Fibroblast of lung (primary cell): Measurements from ENCODE around the gene CCNK. TPM values are rescaled to one million over a fixed set of nuclear protein-coding genes. Genes with fewer than 3 reads are reported as not detected.

Source experiments
- DNase-seq, 2 donors: peaks; one replicate each; pipeline versions ENCODE4 v3.0.0 to v3.0.0-alpha.2; 2010; ENCODE audit warnings: low read depth in 2 of 2
- H2AFZ ChIP-seq: 2 replicates; pipeline ENCODE4 v1.5.1; 2012; ENCODE audit warnings: low read length, control low read depth, inconsistent platforms
- H3K27ac ChIP-seq: 2 replicates; pipeline ENCODE4 v1.5.1; 2011; ENCODE audit warnings: low read length, control low read depth; ENCODE audit not compliant: insufficient read depth
- H3K27me3 ChIP-seq: 2 replicates; pipeline ENCODE4 v1.5.1; 2011; ENCODE audit warnings: mild to moderate bottlenecking, low read length; ENCODE audit not compliant: control insufficient read depth, insufficient read depth
- H3K36me3 ChIP-seq: 2 replicates; pipeline ENCODE4 v1.5.1; 2011; ENCODE audit warnings: low read length; ENCODE audit not compliant: control insufficient read depth, insufficient read depth
- H3K4me1 ChIP-seq: 2 replicates; pipeline ENCODE4 v1.5.1; 2011; ENCODE audit warnings: low read length; ENCODE audit not compliant: control insufficient read depth, insufficient read depth; ENCODE audit errors: extremely low read depth
- H3K4me2 ChIP-seq: 2 replicates; pipeline ENCODE4 v1.5.1; 2011; ENCODE audit warnings: low read length, control low read depth; ENCODE audit not compliant: insufficient read depth; ENCODE audit errors: extremely low read depth
- H3K4me3 ChIP-seq, 4 experiments: fragments of 200-600 bp in 1 of 4; sonication (generic) in 1 of 4; replicated peaks in 1 of 4; 2 replicates each; pipeline ENCODE4 v1.5.1; 2011 to 2016; ENCODE audit warnings: low read length in 4 of 4, low read depth in 3 of 4, mild to moderate bottlenecking in 3 of 4, control low read depth in 2 of 4, inconsistent platforms in 1 of 4, mixed read lengths in 1 of 4; ENCODE audit not compliant: insufficient read depth in 1 of 4; ENCODE audit errors: control extremely low read depth in 1 of 4
- H3K79me2 ChIP-seq: 2 replicates; pipeline ENCODE4 v1.5.1; 2012; ENCODE audit warnings: mild to moderate bottlenecking, low read length, inconsistent platforms; ENCODE audit not compliant: control insufficient read depth, insufficient read depth
- H3K9ac ChIP-seq: 2 replicates; pipeline ENCODE4 v1.5.1; 2011; ENCODE audit warnings: mild to moderate bottlenecking, low read length, control low read depth; ENCODE audit not compliant: insufficient read depth
- H3K9me3 ChIP-seq: 2 replicates; pipeline ENCODE4 v1.5.1; 2012; ENCODE audit warnings: low read depth, low read length; ENCODE audit not compliant: control insufficient read depth, insufficient read depth
- H4K20me1 ChIP-seq: 2 replicates; pipeline ENCODE4 v1.5.1; 2011; ENCODE audit warnings: low read length; ENCODE audit not compliant: control insufficient read depth, insufficient read depth; ENCODE audit errors: extremely low read depth
- EZH2 ChIP-seq: IDR thresholded peaks from 2 replicates; pipeline ENCODE4 v1.5.1; 2012; ENCODE audit warnings: low read length, control low read depth, mild to moderate bottlenecking; ENCODE audit errors: missing control alignments
- polyA plus RNA-seq, 2 donors: library from polyadenylated mRNA; depleted of rRNA in 1 of 2; stranded (reverse) in 1 of 2; unstranded in 1 of 2; fragments of >200 nt; gene quantifications; 2 replicates each; pipeline ENCODE4 v1.2.1, GENCODE V29; 2011 to 2012; ENCODE audit warnings: missing spikeins in 1 of 2
- total RNA-seq: library from RNA; depleted of rRNA; stranded (reverse); fragments of >200 nt; gene quantifications from 2 replicates; pipeline ENCODE4 v1.2.1, GENCODE V29; 2014
- TF ChIP-seq, protein P1 (sequence below), 2 donors: IDR thresholded peaks in 1 of 2; conservative IDR thresholded peaks in 1 of 2; 1 replicate in 1 of 2; 2 replicates in 1 of 2; pipeline ENCODE4 v1.5.1; 2011 to 2012; ENCODE audit warnings: low read length in 2 of 2, control low read depth in 1 of 2, inconsistent platforms in 1 of 2, low read depth in 1 of 2, mild to moderate bottlenecking in 1 of 2

Gene CCNK
- total and polyA plus RNA-seq, 2 donors (not counting 1 experiment from before 2014, with no cell fraction given) = 7.3 to 51.0 TPM

DNA sequence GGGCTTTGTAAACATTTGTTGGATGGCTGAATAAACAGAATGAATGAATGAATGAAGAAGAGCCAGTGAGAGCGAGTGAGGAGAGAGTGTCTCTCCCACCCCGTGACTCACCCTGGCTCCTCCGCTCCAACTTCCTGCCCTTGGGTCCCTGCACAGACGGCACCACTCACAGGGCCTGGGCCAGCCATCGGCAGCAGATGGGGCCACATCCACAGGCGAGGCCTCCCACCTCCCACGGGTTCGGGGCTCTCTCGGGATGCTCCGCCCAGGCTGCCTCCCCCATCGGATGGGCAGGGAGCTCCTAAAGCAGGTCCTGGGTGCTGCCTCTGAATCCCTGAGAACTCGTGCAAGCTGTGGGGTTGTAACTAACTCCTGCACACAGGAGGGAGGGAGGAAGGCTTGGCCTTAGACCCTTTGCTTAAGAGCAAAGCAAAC lies 41.3 kb downstream of the CCNK start:
- H3K27me3 ChIP-seq = no peaks in the 10 kb centered on the region
- H3K9ac ChIP-seq = no peak overlapping the region
- no peaks in the 10 kb centered on the region for H3K36me3 ChIP-seq
- no peaks in the 10 kb centered on the region for H3K79me2 ChIP-seq
- peaks cover 12% of the 10 kb centered on the region for H3K4me1 ChIP-seq
- H3K4me3 ChIP-seq = no peak overlapping the region
- peak overlapping the region; percentile 59 for H3K27ac ChIP-seq
- no peaks in the 10 kb centered on the region for H3K9me3 ChIP-seq
- H3K4me2 ChIP-seq = peak overlapping the region; percentile 54
- peak overlapping the region; percentile 8 for H2AFZ ChIP-seq
- TF ChIP-seq EZH2 = no peak
- TF ChIP-seq, protein P1, sequence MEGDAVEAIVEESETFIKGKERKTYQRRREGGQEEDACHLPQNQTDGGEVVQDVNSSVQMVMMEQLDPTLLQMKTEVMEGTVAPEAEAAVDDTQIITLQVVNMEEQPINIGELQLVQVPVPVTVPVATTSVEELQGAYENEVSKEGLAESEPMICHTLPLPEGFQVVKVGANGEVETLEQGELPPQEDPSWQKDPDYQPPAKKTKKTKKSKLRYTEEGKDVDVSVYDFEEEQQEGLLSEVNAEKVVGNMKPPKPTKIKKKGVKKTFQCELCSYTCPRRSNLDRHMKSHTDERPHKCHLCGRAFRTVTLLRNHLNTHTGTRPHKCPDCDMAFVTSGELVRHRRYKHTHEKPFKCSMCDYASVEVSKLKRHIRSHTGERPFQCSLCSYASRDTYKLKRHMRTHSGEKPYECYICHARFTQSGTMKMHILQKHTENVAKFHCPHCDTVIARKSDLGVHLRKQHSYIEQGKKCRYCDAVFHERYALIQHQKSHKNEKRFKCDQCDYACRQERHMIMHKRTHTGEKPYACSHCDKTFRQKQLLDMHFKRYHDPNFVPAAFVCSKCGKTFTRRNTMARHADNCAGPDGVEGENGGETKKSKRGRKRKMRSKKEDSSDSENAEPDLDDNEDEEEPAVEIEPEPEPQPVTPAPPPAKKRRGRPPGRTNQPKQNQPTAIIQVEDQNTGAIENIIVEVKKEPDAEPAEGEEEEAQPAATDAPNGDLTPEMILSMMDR (conservative IDR thresholded peaks at IDR 0.05 in 1 of 2, IDR thresholded peaks at IDR 0.05 in 1 of 2; ENCODE audit: low read depth in 1 of 2, low read length in 2 of 2) = no peak
- no peaks in the 10 kb centered on the region for H4K20me1 ChIP-seq
- peak; percentile 52 to 77 for DNase-seq

DNA sequence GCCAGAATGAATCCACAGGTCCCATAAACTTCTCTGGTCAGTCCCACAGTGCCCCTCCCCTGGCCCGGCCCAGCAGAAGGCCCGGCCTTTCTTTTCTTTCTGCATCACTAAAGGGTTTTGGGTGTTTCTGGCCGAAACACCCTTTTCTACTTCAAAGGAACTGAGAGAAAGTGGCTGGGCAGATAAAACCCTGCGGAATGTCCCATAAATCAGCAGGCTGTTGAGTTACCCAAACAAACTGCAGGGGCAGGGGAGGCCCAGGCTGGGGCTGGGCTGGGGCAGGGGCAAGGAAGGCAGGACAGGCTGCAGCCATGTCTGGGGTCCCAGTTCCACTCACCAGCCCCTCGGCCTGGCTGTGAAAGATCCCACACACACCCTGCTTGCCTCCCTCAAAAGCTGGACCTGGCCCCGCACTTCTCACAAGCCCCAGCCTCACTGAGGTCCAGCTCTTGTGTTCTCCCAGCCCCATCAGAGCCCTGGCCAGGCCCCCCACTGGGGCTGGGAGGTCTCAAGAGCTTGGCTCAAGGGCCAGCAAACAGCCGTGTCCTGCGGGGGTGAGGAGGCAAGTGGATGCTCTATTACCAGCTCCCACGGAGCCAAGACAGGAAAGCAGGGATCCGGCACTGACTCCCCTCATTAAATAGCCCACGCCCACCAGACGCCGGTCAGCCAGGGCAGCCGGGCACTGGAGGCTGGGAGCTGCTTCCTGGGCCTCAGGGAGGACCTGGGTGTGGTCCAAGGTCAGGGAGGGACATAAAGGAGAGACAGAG lies 41.9 kb downstream of the CCNK start:
- no peak overlapping the region for H3K4me3 ChIP-seq
- H3K36me3 ChIP-seq = no peaks in the 10 kb centered on the region
- H3K4me1 ChIP-seq = peaks cover 12% of the 10 kb centered on the region
- no peaks in the 10 kb centered on the region for H4K20me1 ChIP-seq
- no peak overlapping the region for H3K9ac ChIP-seq
- no peaks in the 10 kb centered on the region for H3K79me2 ChIP-seq
- DNase-seq = peak; percentile 25 to 63
- TF ChIP-seq EZH2 = no peak
- TF ChIP-seq, protein P1 (conservative IDR thresholded peaks at IDR 0.05 in 1 of 2, IDR thresholded peaks at IDR 0.05 in 1 of 2; ENCODE audit: low read depth in 1 of 2, low read length in 2 of 2) = no peak
- H3K9me3 ChIP-seq = no peaks in the 10 kb centered on the region
- H3K4me2 ChIP-seq = peak overlapping the region; percentile 54
- H3K27me3 ChIP-seq = no peaks in the 10 kb centered on the region
- no peak overlapping the region for H2AFZ ChIP-seq
- H3K27ac ChIP-seq = peak overlapping the region; percentile 59

DNA sequence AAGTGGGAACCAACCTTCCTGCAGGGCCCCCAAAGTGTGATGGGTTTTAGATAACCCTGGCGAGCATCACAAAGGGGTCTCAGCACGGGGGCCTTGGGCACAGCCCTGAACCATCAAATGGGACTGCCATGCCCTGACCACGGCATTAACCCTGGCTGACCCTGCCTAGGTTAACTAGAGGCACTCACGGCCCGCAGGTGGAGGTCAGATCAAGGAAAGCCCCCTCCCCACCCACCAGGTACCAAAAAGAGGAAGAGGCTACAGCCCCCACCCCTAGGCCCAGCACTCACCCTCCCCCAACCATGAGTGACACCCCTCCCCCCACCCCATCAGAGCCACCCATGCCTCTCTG lies 42.5 kb downstream of the CCNK start:
- Histone ChIP-seq H3K4me3 (no peak overlapping the region), H3K79me2 (no peaks in the 10 kb centered on the region), H3K27ac (no peak overlapping the region), H3K9ac (no peak overlapping the region), H3K36me3 (no peaks in the 10 kb centered on the region), H3K27me3 (no peaks in the 10 kb centered on the region), H4K20me1 (no peaks in the 10 kb centered on the region), H3K4me2 (no peak overlapping the region), H3K9me3 (no peaks in the 10 kb centered on the region), H2AFZ (no peak overlapping the region), H3K4me1 (peaks cover 12% of the 10 kb centered on the region)
- TF ChIP-seq, protein P1 (conservative IDR thresholded peaks at IDR 0.05 in 1 of 2, IDR thresholded peaks at IDR 0.05 in 1 of 2; ENCODE audit: low read depth in 1 of 2, low read length in 2 of 2) = no peak
- no peak for TF ChIP-seq EZH2
- DNase-seq = no peak
